NCI-H2107 (cell line): ENCODE measurements around the gene DDX10.

Source experiments
- DNase-seq: peaks from one replicate; lab custom pipeline; 2025; lab: John Stamatoyannopoulos, UW

The DDX10 gene

DNA sequence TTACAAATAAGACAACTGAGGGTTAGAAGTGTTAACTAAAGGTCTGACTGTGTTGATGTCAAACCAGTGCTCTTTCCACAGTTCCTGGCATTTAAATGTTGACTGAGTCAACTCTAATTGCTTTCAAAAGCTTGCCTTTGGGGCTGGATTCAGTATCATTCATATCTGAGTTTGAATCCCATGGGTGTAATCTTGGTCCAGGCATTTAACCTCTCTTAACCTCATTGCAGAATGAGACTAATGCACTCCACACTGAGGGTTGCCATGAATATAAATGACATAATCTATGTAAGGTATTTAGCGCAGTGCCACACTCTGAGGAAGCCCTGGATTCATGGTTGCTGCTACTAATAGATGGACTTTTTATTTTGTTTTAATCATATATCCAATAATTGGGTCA lies 274.3 kb downstream of the DDX10 start:
- no peak for DNase-seq

DNA sequence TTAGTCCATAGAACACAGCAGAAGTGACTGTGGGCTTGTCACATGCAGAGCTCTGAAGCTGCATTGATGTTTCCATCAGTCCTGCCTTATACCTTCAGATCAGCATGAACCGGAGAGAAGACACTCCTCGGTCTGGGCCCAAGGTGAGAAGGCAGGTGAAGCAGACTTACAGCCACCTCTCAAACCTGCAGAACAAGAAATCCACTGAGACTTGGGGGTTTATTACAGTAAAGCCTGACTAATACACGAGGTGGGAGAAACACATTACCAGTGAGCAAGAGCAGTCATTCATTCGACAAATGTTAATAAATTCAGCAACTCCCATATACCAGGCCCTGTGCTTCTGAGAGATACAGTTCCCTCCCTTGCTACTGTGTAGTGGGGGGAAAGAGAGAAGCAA lies 279.0 kb downstream of the DDX10 start:
- DNase-seq: no peak

- DNase-seq: no peak
Measured at GRCh38 chr11:108944471-108945178, 279.8 kb downstream of the DDX10 start.

- no peak for DNase-seq
Measured at GRCh38 chr11:108945341-108945740, 280.5 kb downstream of the DDX10 start.

- DNase-seq: no peak
Measured at GRCh38 chr11:108947654-108948570, 283.0 kb downstream of the DDX10 start.

- no peak for DNase-seq
Measured at GRCh38 chr11:108958368-108959104, 293.7 kb downstream of the DDX10 start.

DNA sequence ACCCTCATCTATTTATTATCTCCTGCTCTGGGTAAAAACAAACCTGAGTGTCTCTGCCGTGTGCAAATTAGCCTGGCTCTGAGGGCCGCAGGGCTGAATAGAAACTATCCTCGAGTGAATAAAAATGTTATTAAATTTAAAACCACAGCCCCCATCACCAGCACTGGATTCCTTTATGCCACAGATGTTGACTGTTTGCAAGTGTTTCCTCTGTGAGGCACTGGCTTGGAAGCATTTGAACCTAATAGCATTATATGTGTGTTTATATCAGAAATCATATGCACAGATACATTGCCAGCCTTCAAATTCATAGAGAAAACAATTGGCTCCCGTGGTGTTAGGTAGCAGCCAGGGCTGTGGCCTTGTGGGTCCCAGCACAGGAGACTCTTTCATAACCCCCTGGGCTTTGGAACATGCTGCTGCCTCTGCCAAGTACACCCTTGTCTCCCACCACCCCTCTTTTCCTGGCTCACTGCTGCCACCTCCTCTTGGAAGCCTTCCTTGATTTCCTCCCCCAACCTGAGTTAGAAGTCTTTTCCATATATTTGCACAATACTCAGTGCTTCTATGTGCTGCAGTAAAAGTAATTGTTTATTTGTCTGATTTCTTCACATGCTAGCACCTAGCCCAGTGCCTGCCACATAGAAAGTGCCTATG lies 294.4 kb downstream of the DDX10 start:
- DNase-seq: no peak

DNA sequence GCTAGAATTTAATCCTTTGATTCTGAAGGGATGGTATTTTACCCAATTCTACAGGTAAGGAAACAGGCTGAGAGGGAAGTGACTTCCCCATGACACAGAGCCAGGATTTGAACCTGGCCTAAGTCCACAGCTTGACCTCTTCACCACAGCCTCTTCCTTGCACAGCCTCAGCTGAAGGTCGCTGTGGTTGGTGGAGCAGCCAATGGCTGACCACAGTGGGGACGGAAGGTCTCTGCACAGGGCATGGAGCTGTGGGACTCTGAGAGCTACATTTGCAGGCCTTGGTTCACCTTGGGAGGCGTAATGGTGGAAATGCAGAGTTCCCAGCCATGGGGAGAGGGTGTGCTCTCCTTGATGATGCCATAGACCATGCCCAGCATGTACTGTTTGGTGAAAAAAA lies 295.0 kb downstream of the DDX10 start:
- no peak for DNase-seq

- no peak for DNase-seq
Measured at GRCh38 chr11:108960501-108960900, 295.6 kb downstream of the DDX10 start.

DNA sequence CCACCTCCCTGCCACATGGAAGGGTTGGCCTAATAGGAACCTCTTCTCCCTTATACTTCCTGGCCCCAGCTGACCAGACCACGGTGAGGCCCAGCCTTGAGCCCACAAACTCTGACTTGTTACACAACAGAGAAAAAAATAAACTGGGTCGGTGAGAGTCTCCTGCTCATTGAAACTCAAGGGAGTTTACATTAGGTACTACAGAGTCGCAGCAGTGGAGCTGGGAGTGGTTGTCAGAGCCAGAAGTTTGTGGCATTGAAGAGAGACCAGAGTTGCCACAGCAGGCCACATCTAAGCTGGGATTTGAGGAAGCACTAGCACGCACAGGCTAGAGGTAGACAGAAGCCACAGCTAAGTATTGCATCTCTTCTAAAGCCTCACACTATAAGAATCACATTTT lies 296.2 kb downstream of the DDX10 start:
- DNase-seq: no peak

- DNase-seq: no peak
Measured at GRCh38 chr11:108963118-108963517, 298.2 kb downstream of the DDX10 start.

DNA sequence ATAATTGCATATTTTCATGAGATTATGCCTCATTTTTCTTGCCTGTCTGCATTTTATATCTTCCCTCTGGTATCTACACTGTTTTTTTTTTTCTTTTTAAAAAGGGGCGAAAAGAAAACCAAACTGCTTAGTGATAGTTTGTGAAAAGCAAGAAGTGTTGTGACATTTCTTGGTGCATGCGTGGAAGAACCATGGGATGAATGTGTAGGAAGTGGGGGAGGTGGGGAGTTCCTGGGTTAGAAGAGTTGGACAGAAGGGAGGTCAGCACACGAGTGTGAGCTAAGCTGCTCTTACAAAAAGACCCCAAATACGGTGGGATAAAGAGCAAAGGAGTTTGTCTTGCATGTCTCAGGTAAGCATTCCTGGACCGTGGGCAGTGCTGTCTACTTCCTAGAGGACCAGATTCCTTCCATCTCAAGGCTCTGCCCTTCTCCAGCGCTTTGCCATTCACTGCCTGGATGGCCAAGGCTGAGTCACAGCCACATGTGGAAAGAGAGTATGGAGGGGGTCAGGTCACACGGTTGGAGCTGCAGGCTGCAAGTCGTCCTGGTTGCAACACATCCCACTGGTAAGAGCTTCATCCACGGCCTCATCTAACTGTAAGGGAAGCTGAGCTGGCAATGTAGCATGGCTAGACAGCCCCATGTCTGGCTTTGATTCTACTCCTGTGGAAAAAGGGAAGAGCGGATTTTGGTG lies 300.6 kb downstream of the DDX10 start:
- DNase-seq: no peak

GRCh38 chr11:108966206-108966605 lies 301.3 kb downstream of the DDX10 start:
- DNase-seq: no peak

DNA sequence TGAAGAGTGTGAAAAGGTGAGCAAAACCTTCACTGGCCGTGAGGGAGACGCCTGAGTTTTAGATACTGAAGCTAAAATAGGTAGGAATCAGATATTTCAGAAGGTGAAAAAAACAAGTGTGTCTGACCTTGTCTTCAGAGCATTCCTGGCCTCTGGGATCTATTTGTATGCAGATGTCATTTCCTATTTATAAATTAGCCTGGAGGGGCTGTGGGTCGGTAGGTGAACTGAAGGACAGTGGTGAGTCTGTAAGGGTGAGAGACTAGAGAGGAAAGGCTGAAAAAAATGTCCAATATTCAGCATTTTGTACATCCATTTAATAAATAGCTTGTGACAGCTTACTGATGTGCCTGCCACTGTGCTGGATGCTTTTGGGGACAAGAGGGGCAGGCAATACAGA lies 302.1 kb downstream of the DDX10 start:
- no peak for DNase-seq

DNA sequence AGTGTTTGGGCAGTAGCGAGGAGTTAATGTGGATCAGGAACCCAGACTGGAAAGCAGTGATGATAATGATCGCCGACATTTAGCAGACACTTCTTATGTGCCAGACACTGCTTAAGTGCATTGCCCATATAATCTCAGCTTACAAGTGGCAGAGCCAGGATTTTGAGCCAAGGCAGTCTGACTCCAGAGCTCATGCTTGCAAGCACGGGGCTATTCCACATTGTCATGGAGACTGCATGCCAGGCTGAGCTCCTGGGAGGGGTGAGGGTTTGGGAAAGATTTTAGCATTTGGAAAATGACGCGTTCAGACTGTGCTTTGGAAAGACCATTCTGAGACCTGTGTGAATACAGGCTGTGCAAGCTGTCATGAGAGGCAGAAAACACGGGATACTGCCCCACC lies 302.7 kb downstream of the DDX10 start:
- no peak for DNase-seq

DNA sequence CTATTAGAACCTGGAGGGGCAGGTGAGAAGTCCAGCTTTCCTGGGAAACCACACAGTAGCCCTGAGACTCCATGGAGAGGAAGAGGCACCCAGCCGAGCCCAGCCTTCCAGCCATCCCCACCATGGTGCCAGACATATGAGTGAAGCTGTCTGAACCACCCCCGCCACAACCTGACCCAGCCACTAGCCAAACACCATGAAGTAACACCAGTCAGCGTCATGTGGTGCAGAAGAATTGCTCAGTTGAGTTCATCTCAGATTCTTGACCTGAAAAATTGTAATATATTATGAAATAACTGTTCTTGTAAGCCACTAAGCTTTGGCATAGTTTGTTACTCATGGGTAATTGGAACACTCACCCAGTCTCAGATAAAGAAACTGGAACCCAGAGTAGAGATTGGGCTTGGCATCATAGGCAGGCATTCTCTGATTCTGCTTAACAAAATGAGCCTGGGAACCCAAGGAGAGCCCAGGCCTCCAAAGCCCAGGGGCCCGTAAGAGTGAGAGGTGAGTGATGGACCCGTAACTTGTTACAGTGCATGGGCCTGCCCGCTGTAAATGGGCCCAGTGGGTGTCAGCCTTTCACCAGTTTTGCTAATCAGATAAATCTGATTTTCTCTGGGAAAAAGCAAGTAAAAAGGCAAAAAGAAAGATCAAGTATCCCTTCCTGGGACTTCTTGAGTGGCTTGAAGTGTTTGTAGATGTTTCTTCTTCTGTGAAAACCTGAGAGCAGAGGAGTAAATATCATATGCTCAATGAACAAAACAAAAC lies 305.5 kb downstream of the DDX10 start:
- no peak for DNase-seq

DNA sequence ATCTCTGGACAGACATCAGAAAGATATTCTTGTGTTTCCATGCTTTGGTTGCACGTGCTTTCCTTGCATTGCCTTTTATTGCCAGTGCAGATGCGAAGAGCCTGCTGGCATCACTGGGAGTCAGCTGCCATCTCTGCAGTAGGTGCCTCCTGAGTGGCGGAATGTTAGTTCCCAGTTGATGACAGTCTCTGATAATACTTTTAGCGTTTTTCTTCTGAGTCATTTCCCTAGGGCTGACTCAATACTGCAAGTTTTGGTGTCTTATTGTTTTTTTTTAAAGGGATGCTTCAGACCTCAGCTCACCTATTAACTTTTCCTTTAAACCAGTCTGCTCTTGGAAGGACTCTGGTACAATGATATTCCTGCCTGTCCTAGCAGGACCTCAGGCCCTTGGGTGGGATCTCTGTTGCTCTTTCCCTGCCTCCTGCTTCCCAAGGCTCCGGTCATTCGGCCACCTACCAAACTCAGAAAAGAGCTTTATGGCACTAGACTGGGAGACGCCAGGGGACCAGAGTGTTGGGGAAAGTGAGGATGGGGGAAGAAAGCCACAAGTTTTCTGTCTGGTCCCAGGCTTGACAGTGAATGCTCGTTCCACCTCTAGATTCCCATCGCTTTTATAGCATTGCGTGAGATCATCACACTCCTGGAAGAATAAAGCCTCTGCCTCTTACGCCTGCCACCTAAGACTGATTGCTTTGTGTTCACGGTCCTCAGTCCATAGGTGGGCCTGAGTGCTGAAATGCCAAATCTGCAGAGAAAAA lies 308.7 kb downstream of the DDX10 start:
- no peak for DNase-seq

- no peak for DNase-seq
Measured at GRCh38 chr11:108975026-108975425, 310.2 kb downstream of the DDX10 start.

GRCh38 chr11:108975641-108976071 lies 310.8 kb downstream of the DDX10 start:
- DNase-seq: no peak
